Caco-2 (cell line): Measurements from ENCODE around the gene ACOT7. TPM values are rescaled to one million over a fixed set of nuclear protein-coding genes. Genes with fewer than 3 reads are reported as not detected.

Source experiments
- BruUV-seq: library from RNA; stranded (reverse); fragments of 400-500 nt; replicated peaks from 2 replicates; lab custom pipeline; 2021; lab: Mats Ljungman, UMichigan
- CTCF ChIA-PET: fragments of 300-600 bp; sonication (Branson Sonifier 250); formaldehyde crosslinking; loops from one replicate; lab custom pipeline; 2022; ENCODE audit warnings: antibody characterized with exemption; lab: Charles Lee
- POLR2A ChIA-PET: fragments of 300-600 bp; sonication (Branson Sonifier 250); formaldehyde crosslinking; loops from one replicate; lab custom pipeline; 2022; ENCODE audit warnings: antibody characterized with exemption; lab: Charles Lee
- DNase-seq, 2 experiments: peaks; one replicate each; pipeline versions ENCODE4 v3.0.0 to v3.0.0-alpha.2; 2020 to 2022
- H3K27me3 ChIP-seq: replicated peaks from 2 replicates; pipeline ENCODE4 v1.6.0; 2011; ENCODE audit warnings: low read length; ENCODE audit not compliant: control insufficient read depth, insufficient read depth
- H3K36me3 ChIP-seq: 2 replicates; pipeline ENCODE4 v1.5.1; 2011; ENCODE audit warnings: low read length; ENCODE audit not compliant: control insufficient read depth, insufficient read depth
- H3K4me1 ChIP-seq: fragments of 250-450 bp; sonication (Bioruptor Pico); 2 replicates; pipeline ENCODE4 v1.5.1; 2020; ENCODE audit warnings: mild to moderate bottlenecking
- H3K4me3 ChIP-seq: 2 replicates; pipeline ENCODE4 v1.5.1; 2011; ENCODE audit warnings: low read depth, mild to moderate bottlenecking, control low read depth, low read length
- H3K9me3 ChIP-seq: fragments of 250-450 bp; sonication (Bioruptor Pico); 2 replicates; pipeline ENCODE4 v1.5.1; 2020; ENCODE audit warnings: mild to moderate bottlenecking, moderate library complexity
- H3K27ac Mint-ChIP-seq: one replicate; pipeline ENCODE4 v1.8.0; 2022; ENCODE audit warnings: mixed read lengths; ENCODE audit not compliant: unreplicated experiment
- H3K27me3 Mint-ChIP-seq: one replicate; pipeline ENCODE4 v1.8.0; 2022; ENCODE audit warnings: mixed read lengths; ENCODE audit not compliant: insufficient read depth, unreplicated experiment
- H3K36me3 Mint-ChIP-seq: one replicate; pipeline ENCODE4 v1.8.0; 2022; ENCODE audit warnings: mild to moderate bottlenecking, mixed read lengths; ENCODE audit not compliant: insufficient read depth, unreplicated experiment
- H3K4me1 Mint-ChIP-seq: one replicate; pipeline ENCODE4 v1.8.0; 2022; ENCODE audit warnings: low read depth, mixed read lengths; ENCODE audit not compliant: unreplicated experiment
- H3K4me3 Mint-ChIP-seq: one replicate; pipeline ENCODE4 v1.8.0; 2022; ENCODE audit warnings: mild to moderate bottlenecking, moderate library complexity, mixed read lengths; ENCODE audit not compliant: unreplicated experiment
- H3K9me3 Mint-ChIP-seq: one replicate; pipeline ENCODE4 v1.8.0; 2022; ENCODE audit warnings: mixed read lengths; ENCODE audit not compliant: unreplicated experiment
- intact Hi-C: fragments of 100-400 bp; cut with micrococcal nuclease; formaldehyde crosslinking; loops from one replicate; pipeline ENCODE4 v1.10.0; 2022; ENCODE audit not compliant: unreplicated experiment
- total RNA-seq: library from RNA; stranded (reverse); gene quantifications from 2 replicates; pipeline ENCODE4 v1.2.3, GENCODE V29; 2022
- TF ChIP-seq, protein P1 (sequence below), 2 experiments: fragments of 200-600 bp in 1 of 2; IDR thresholded peaks; 1 replicate in 1 of 2; 2 replicates in 1 of 2; pipeline versions ENCODE4 v1.5.1 to v1.8.0; 2011 to 2022; ENCODE audit warnings: antibody characterized with exemption in 1 of 2, control low read depth in 1 of 2, inconsistent platforms in 1 of 2, low read depth in 1 of 2, low read length in 1 of 2, mild to moderate bottlenecking in 1 of 2, moderate library complexity in 1 of 2; ENCODE audit not compliant: insufficient read depth in 1 of 2, severe bottlenecking in 1 of 2, unreplicated experiment in 1 of 2

The ACOT7 gene
- total RNA-seq, 1 experiment from 2014 or later: 221 TPM

DNA sequence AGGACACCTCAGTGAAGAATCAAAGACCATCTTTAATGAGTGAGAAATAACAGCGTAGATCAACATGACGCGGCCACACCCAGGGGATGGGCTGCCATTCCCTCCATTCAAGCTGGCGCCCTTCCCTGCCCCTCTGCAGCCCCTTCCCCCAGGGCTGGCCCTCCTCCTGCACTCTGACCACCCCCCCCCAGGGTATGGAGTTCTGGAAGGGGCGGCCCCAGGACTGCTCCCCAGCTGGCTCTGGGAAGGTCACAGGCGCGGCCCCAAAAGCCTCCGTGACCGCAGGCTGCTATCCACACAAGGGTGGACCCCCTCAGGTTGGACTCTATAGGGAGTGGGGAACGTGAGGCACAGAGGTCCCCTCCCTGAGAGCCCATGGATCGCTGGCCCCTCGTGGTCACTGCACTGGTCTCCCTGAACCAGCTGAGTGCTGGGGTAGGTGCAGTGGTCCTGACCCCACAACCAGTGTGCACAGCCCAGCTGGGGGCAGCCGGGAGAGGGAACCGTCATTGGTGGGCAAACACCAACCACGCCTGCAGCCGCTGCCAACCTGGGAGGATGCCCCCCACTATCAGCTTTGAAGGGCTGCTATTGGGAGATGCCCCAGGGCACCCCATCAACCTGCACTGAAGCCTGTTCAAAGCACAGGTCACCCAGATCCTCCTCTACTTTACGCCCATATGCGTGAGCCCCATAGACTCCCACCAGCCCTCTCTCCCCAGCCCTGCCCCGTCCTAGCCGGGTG, 116.6 kb downstream of the ACOT7 start:
- intact Hi-C loops: no loop called here
- DNase-seq: no peak
- peaks cover 24% of the 10 kb centered on the region for H3K36me3 Mint-ChIP-seq
- BruUV-seq: no TSS peak
- no peak overlapping the region for H3K4me3 ChIP-seq
- CTCF ChIA-PET: no interaction called here
- no peaks in the 10 kb centered on the region; the same call in 1 of the 2 replicates for H3K36me3 ChIP-seq
- no peaks in the 10 kb centered on the region for H3K9me3 ChIP-seq
- H3K4me1 ChIP-seq: no peaks in the 10 kb centered on the region
- no peak overlapping the region for H3K4me3 Mint-ChIP-seq
- H3K9me3 Mint-ChIP-seq: no peaks in the 10 kb centered on the region
- H3K27me3 Mint-ChIP-seq: no peaks in the 10 kb centered on the region
- POLR2A ChIA-PET: no interaction called here
- no peaks in the 10 kb centered on the region for H3K4me1 Mint-ChIP-seq
- H3K27me3 ChIP-seq: no peaks in the 10 kb centered on the region
- TF ChIP-seq, protein P1, sequence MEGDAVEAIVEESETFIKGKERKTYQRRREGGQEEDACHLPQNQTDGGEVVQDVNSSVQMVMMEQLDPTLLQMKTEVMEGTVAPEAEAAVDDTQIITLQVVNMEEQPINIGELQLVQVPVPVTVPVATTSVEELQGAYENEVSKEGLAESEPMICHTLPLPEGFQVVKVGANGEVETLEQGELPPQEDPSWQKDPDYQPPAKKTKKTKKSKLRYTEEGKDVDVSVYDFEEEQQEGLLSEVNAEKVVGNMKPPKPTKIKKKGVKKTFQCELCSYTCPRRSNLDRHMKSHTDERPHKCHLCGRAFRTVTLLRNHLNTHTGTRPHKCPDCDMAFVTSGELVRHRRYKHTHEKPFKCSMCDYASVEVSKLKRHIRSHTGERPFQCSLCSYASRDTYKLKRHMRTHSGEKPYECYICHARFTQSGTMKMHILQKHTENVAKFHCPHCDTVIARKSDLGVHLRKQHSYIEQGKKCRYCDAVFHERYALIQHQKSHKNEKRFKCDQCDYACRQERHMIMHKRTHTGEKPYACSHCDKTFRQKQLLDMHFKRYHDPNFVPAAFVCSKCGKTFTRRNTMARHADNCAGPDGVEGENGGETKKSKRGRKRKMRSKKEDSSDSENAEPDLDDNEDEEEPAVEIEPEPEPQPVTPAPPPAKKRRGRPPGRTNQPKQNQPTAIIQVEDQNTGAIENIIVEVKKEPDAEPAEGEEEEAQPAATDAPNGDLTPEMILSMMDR (IDR thresholded peaks at IDR 0.05; ENCODE audit: insufficient read depth in 1 of 2, low read depth in 1 of 2, low read length in 1 of 2, severe bottlenecking in 1 of 2, unreplicated experiment in 1 of 2): no peak
- no peak overlapping the region for H3K27ac Mint-ChIP-seq

GRCh38 chr1:6275826-6276782, 117.5 kb downstream of the ACOT7 start:
- no peaks in the 10 kb centered on the region for H3K4me1 ChIP-seq
- no peaks in the 10 kb centered on the region; the same call in 1 of the 2 replicates for H3K36me3 ChIP-seq
- H3K4me3 ChIP-seq: no peak overlapping the region
- no peaks in the 10 kb centered on the region for H3K9me3 Mint-ChIP-seq
- ChIA-PET POLR2A (no interaction called here), CTCF (interaction anchor here (0.6 kb wide), 1 partner anchor 30 kb away, joined by 3 read pairs; no protein-coding TSS in a partner anchor)
- TF ChIP-seq, protein P1 (IDR thresholded peaks at IDR 0.05; ENCODE audit: insufficient read depth in 1 of 2, low read depth in 1 of 2, low read length in 1 of 2, severe bottlenecking in 1 of 2, unreplicated experiment in 1 of 2): no peak
- no peak for DNase-seq
- no TSS peak for BruUV-seq
- no peak overlapping the region for H3K4me3 Mint-ChIP-seq
- no peak overlapping the region for H3K27ac Mint-ChIP-seq
- peaks cover 27% of the 10 kb centered on the region for H3K36me3 Mint-ChIP-seq
- intact Hi-C loops: no loop called here
- H3K27me3 Mint-ChIP-seq: no peaks in the 10 kb centered on the region
- no peaks in the 10 kb centered on the region for H3K9me3 ChIP-seq
- no peaks in the 10 kb centered on the region for H3K27me3 ChIP-seq
- no peaks in the 10 kb centered on the region for H3K4me1 Mint-ChIP-seq

- H3K4me3 Mint-ChIP-seq: no peak overlapping the region
- TF ChIP-seq, protein P1 (IDR thresholded peaks at IDR 0.05; ENCODE audit: insufficient read depth in 1 of 2, low read depth in 1 of 2, low read length in 1 of 2, severe bottlenecking in 1 of 2, unreplicated experiment in 1 of 2): no peak
- no peaks in the 10 kb centered on the region for H3K9me3 Mint-ChIP-seq
- no peaks in the 10 kb centered on the region for H3K4me1 ChIP-seq
- H3K9me3 ChIP-seq: no peaks in the 10 kb centered on the region
- CTCF ChIA-PET: no interaction called here
- no peaks in the 10 kb centered on the region for H3K27me3 ChIP-seq
- POLR2A ChIA-PET: no interaction called here
- H3K27ac Mint-ChIP-seq: no peak overlapping the region
- H3K36me3 ChIP-seq: no peaks in the 10 kb centered on the region; the same call in 1 of the 2 replicates
- no peaks in the 10 kb centered on the region for H3K27me3 Mint-ChIP-seq
- H3K4me3 ChIP-seq: no peak overlapping the region
- no peaks in the 10 kb centered on the region for H3K4me1 Mint-ChIP-seq
- intact Hi-C loops: no loop called here
- no peak for DNase-seq
- no TSS peak for BruUV-seq
- peaks cover 27% of the 10 kb centered on the region for H3K36me3 Mint-ChIP-seq
Observed at GRCh38 chr1:6274622-6275139, 118.9 kb downstream of the ACOT7 start.
